Spleen (tissue), 11 donors: ENCODE measurements around the gene MERTK. TPM values are rescaled to one million over a fixed set of nuclear protein-coding genes. Genes with fewer than 3 reads are reported as not detected.

Experiments
- DNase-seq: peaks from one replicate; pipeline ENCODE4 v3.0.0-alpha.2; 2020
- H3K27ac ChIP-seq, 8 donors: fragments of 200-600 bp; sonication (generic) in 7 of 8; 1 replicate in 4 of 8; 2 replicates in 4 of 8; pipeline versions ENCODE4 v1.5.0 to v1.8.0; 2016 to 2021; ENCODE audit warnings: inconsistent platforms in 4 of 8, mild to moderate bottlenecking in 4 of 8, moderate library complexity in 1 of 8
- H3K27me3 ChIP-seq, 7 donors: fragments of 200-600 bp; sonication (generic) in 6 of 7; replicated peaks in 1 of 7; 1 replicate in 4 of 7; 2 replicates in 3 of 7; pipeline versions ENCODE4 v1.5.0 to v1.8.0; 2016 to 2021; ENCODE audit warnings: inconsistent platforms in 3 of 7, mild to moderate bottlenecking in 1 of 7
- H3K36me3 ChIP-seq, 6 donors: fragments of 200-600 bp; sonication (generic) in 5 of 6; 1 replicate in 4 of 6; 2 replicates in 2 of 6; pipeline versions ENCODE4 v1.5.0 to v1.8.0; 2016 to 2021; ENCODE audit warnings: inconsistent platforms in 2 of 6
- H3K4me1 ChIP-seq, 6 donors: fragments of 200-600 bp; sonication (generic) in 5 of 6; 1 replicate in 3 of 6; 2 replicates in 3 of 6; pipeline versions ENCODE4 v1.5.0 to v1.8.0; 2016 to 2021; ENCODE audit warnings: inconsistent platforms in 3 of 6
- H3K4me3 ChIP-seq, 8 donors: fragments of 200-600 bp; sonication (generic) in 7 of 8; 1 replicate in 4 of 8; 2 replicates in 4 of 8; pipeline versions ENCODE4 v1.5.0 to v1.8.0; 2016 to 2021; ENCODE audit warnings: inconsistent platforms in 4 of 8, mild to moderate bottlenecking in 4 of 8, moderate library complexity in 2 of 8
- H3K9me3 ChIP-seq, 8 donors: fragments of 200-600 bp; sonication (generic) in 7 of 8; 1 replicate in 4 of 8; 2 replicates in 4 of 8; pipeline versions ENCODE4 v1.5.0 to v1.8.0; 2016 to 2021; ENCODE audit warnings: inconsistent platforms in 4 of 8
- CTCF ChIP-seq, 11 experiments: fragments of 200-600 bp in 7 of 11; fragments of 450-650 bp in 4 of 11; sonication (generic) in 4 of 11; IDR thresholded peaks in 8 of 11; conservative IDR thresholded peaks in 3 of 11; 1 replicate in 7 of 11; 2 replicates in 4 of 11; pipeline versions ENCODE4 v1.4.0 to v1.8.0; 2016 to 2021; ENCODE audit warnings: antibody characterized with exemption in 11 of 11, inconsistent platforms in 4 of 11, mild to moderate bottlenecking in 1 of 11
- POLR2A ChIP-seq, 3 donors: fragments of 450-650 bp; IDR thresholded peaks; one replicate each; pipeline ENCODE4 v1.5.1; 2017; ENCODE audit warnings: antibody characterized with exemption in 3 of 3, mild to moderate bottlenecking in 1 of 3
- POLR2AphosphoS5 ChIP-seq, 3 donors: sonication (generic); formaldehyde crosslinking; IDR thresholded peaks; one replicate each; pipeline ENCODE4 v1.5.1; 2017; ENCODE audit warnings: antibody characterized with exemption in 3 of 3
- WGBS, 5 donors: extraction: QIAGEN DNeasy Blood & Tissue Kit in 3 of 5; methylation state at CpG; one replicate each; pipeline versions ENCODE4 v1.1.5 to v1.1.7; 2013 to 2018; 5-methylcytosine and 5-hydroxymethylcytosine counted together
- intact Hi-C: fragments of 100-400 bp; cut with DNase I; formaldehyde crosslinking; loops from one replicate; pipeline ENCODE4 v1.15.0; 2023; ENCODE audit warnings: low total_unique reads
- polyA plus RNA-seq, 3 donors: library from polyadenylated mRNA; stranded (reverse); fragments of 200-250 nt; gene quantifications; one replicate each; pipeline ENCODE4 v1.2.1, GENCODE V29; 2013
- total RNA-seq, 7 donors: library from RNA; depleted of rRNA in 3 of 7; stranded (reverse); fragments of >200 nt in 3 of 7; fragmentation: NEBNext Ultra II Directional in 4 of 7; extraction: Animal tissue kit (Norgen Biotek cat#: 25700) in 4 of 7; gene quantifications; one replicate each; pipeline versions ENCODE4 v1.1.0 to v1.2.1, GENCODE V29; 2016 to 2021
- donor health status: healthy with polysubstance abuse.
- donor health status: DM: no; HTN: no; CAD: no; lungs with moderate emphysema.
- donor health status: DM: no; HTN: no; CAD: no.
- donor health status: Bipolar disorder and iron deficiency.
- donor health status: healthy.
- donor health status: DM: no; HTN: no; CAD: no.
- donor health status: DM: yes; HTN: yes; CAD: no.

The MERTK gene
- total and polyA plus RNA-seq, 10 donors: 6.9 to 127 (median 49.7) TPM

DNA sequence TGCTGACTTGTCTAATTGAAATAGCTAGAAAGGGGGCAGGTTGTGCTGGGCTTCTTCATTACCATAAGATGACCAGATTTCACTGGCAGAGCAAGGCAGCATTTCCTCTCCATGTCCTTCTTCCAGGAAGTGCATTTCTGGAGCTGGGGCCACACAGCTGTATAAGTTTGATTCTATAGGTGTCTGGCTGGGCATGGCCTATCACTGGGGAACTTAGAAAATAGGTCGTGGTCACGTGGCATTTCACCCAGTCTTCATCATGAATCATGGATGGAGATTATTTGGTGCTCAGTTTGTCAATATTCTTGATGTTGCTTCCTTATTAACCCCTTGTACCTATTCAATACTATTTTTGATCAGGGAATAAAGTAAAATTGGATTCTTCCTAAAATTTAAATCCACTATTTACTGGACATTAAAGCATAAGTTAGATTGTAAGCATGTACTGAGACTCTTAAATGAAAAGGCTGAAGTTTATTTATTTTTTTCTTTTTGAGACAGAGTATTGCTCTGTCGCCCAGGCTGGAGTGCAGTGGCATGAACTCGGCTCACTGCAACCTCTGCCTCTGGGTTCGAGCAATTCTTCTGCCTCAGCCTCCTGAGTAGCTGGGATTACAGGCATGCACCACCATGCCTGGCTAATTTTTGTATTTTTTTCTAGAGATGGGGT lies 107.1 kb downstream of the MERTK start:
- Histone ChIP-seq H3K36me3 (peaks cover 0 to 56% (median 2%) of the 10 kb centered on the region in 6 donors), H3K9me3 (no peaks in the 10 kb centered on the region), H3K4me3 (no peak overlapping the region), H3K27me3 (no peaks in the 10 kb centered on the region), H3K4me1 (peaks cover 4 to 73% (median 35%) of the 10 kb centered on the region in 6 donors), H3K27ac (peak overlapping the region in 5 of 8 donors; percentile 50 to 81 (median 78))
- DNase-seq: no peak
- intact Hi-C loops: no loop called here
- TF ChIP-seq POLR2A (IDR thresholded peaks at IDR 0.05): no peak
- 79 to 91% (median 86%) methylated on average over 5 of the region's 5 CpGs for WGBS, 5 donors

- peaks cover under 1 to 73% (median 31%) of the 10 kb centered on the region in 6 donors for H3K4me1 ChIP-seq
- WGBS, 5 donors: 42 to 76% (median 59%) methylated on average over 4 of the region's 4 CpGs
These were observed 107.6 kb downstream of the MERTK start for GRCh38 chr2:112006076-112006410.

GRCh38 chr2:112007493-112007892 lies 109.1 kb downstream of the MERTK start:
- H3K4me3 ChIP-seq: no peak overlapping the region
- H3K9me3 ChIP-seq: no peaks in the 10 kb centered on the region
- peaks cover 0 to 75% (median 2%) of the 10 kb centered on the region in 6 donors for H3K36me3 ChIP-seq
- DNase-seq: no peak
- H3K4me1 ChIP-seq: peaks cover 0 to 64% (median 23%) of the 10 kb centered on the region in 6 donors
- no peak for TF ChIP-seq POLR2A (IDR thresholded peaks at IDR 0.05)
- TF ChIP-seq POLR2AphosphoS5 (IDR thresholded peaks at IDR 0.05): no peak
- no peak for TF ChIP-seq CTCF (IDR thresholded peaks at IDR 0.05 in 8 of 11, conservative IDR thresholded peaks at IDR 0.05 in 3 of 11)
- 69 to 87% (median 82%) methylated on average over 2 of the region's 2 CpGs for WGBS, 5 donors
- peak overlapping the region in 1 of 8 donors; percentile 81 for H3K27ac ChIP-seq
- intact Hi-C loops: no loop called here
- no peaks in the 10 kb centered on the region for H3K27me3 ChIP-seq

More at GRCh38 chr2:112006076-112006410, 107.6 kb downstream of the MERTK start:
- intact Hi-C loops: no loop called here
- Histone ChIP-seq H3K9me3 (no peaks in the 10 kb centered on the region), H3K27ac (peak overlapping the region in 5 of 8 donors; percentile 9 to 81 (median 78)), H3K4me3 (no peak overlapping the region), H3K36me3 (peaks cover 0 to 61% (median 2%) of the 10 kb centered on the region in 6 donors), H3K27me3 (no peaks in the 10 kb centered on the region)
- TF ChIP-seq POLR2AphosphoS5 (IDR thresholded peaks at IDR 0.05) (peak in 1 of 3 donors; percentile 47), POLR2A (IDR thresholded peaks at IDR 0.05) (no peak), CTCF (IDR thresholded peaks at IDR 0.05 in 8 of 11, conservative IDR thresholded peaks at IDR 0.05 in 3 of 11) (no peak)
- DNase-seq: no peak

GRCh38 chr2:112008910-112009485 lies 110.6 kb downstream of the MERTK start:
- 79 to 97% (median 90%) methylated on average over 2 of the region's 2 CpGs for WGBS, 5 donors
- H3K36me3 ChIP-seq: peaks cover 0 to 84% (median 2%) of the 10 kb centered on the region in 6 donors
- intact Hi-C loops: no loop called here

More at GRCh38 chr2:112008910-112009485, 110.6 kb downstream of the MERTK start:
- H3K4me3 ChIP-seq: no peak overlapping the region
- no peaks in the 10 kb centered on the region for H3K27me3 ChIP-seq
- no peaks in the 10 kb centered on the region for H3K9me3 ChIP-seq
- no peak for DNase-seq
- peaks cover 0 to 49% (median 16%) of the 10 kb centered on the region in 6 donors for H3K4me1 ChIP-seq
- TF ChIP-seq POLR2AphosphoS5 (IDR thresholded peaks at IDR 0.05): no peak
- TF ChIP-seq POLR2A (IDR thresholded peaks at IDR 0.05): no peak
- no peak for TF ChIP-seq CTCF (IDR thresholded peaks at IDR 0.05 in 8 of 11, conservative IDR thresholded peaks at IDR 0.05 in 3 of 11)
- H3K27ac ChIP-seq: no peak overlapping the region
